CD14-positive monocyte (primary cell): ENCODE results near the gene ADORA2A. TPM values are rescaled to one million over a fixed set of nuclear protein-coding genes. Genes with fewer than 3 reads are reported as not detected.

ENCODE experiments used
- DNase-seq, 3 donors: peaks; one replicate each; pipeline ENCODE4 v3.0.0-alpha.2; 2011 to 2022
- H2AFZ ChIP-seq: 2 replicates; pipeline ENCODE4 v1.6.0; 2012; ENCODE audit warnings: mild to moderate bottlenecking, low read depth, low read length, inconsistent platforms; ENCODE audit not compliant: insufficient read depth, poor library complexity, severe bottlenecking
- H3K27ac ChIP-seq, 2 donors: 1 replicate in 1 of 2; 2 replicates in 1 of 2; pipeline ENCODE4 v1.5.1; 2012 to 2013; ENCODE audit warnings: low read length in 2 of 2, control low read depth in 1 of 2, inconsistent platforms in 1 of 2, low read depth in 1 of 2, mild to moderate bottlenecking in 1 of 2
- H3K27me3 ChIP-seq, 2 donors: one replicate each; pipeline versions ENCODE4 v1.6.0 to v1.6.1; 2011 to 2013; ENCODE audit warnings: low read length in 2 of 2; ENCODE audit not compliant: control insufficient read depth in 2 of 2, insufficient read depth in 2 of 2
- H3K36me3 ChIP-seq, 2 donors: replicated peaks in 1 of 2; 1 replicate in 1 of 2; 2 replicates in 1 of 2; pipeline versions ENCODE4 v1.5.1 to v1.6.1; 2012 to 2013; ENCODE audit warnings: low read length in 2 of 2, control low read depth in 1 of 2, inconsistent platforms in 1 of 2, mild to moderate bottlenecking in 1 of 2; ENCODE audit not compliant: insufficient read depth in 2 of 2, control insufficient read depth in 1 of 2
- H3K4me1 ChIP-seq, 2 donors: 1 replicate in 1 of 2; 2 replicates in 1 of 2; pipeline versions ENCODE4 v1.5.1 to v1.6.1; 2012 to 2013; ENCODE audit warnings: low read length in 2 of 2, control low read depth in 1 of 2, inconsistent platforms in 1 of 2, mild to moderate bottlenecking in 1 of 2, moderate library complexity in 1 of 2; ENCODE audit not compliant: insufficient read depth in 2 of 2, control insufficient read depth in 1 of 2
- H3K4me2 ChIP-seq: replicated peaks from 2 replicates; pipeline ENCODE3; 2012; ENCODE audit warnings: low read length, moderate library complexity, mild to moderate bottlenecking; ENCODE audit not compliant: poor library complexity, severe bottlenecking; ENCODE audit errors: extremely low read depth
- H3K4me3 ChIP-seq, 3 experiments: fragments of 200-600 bp in 1 of 3; sonication (generic) in 1 of 3; replicated peaks in 1 of 3; 1 replicate in 2 of 3; 2 replicates in 1 of 3; pipeline ENCODE4 v1.5.1; 2011 to 2013; ENCODE audit warnings: low read length in 3 of 3, mild to moderate bottlenecking in 3 of 3, control low read depth in 2 of 3, low read depth in 2 of 3, inconsistent platforms in 1 of 3, moderate library complexity in 1 of 3
- H3K79me2 ChIP-seq: 2 replicates; pipeline ENCODE4 v1.6.0; 2012; ENCODE audit warnings: mild to moderate bottlenecking, control low read depth, inconsistent platforms, low read length, moderate library complexity; ENCODE audit not compliant: insufficient read depth
- H3K9ac ChIP-seq: 2 replicates; pipeline ENCODE4 v1.6.0; 2017; ENCODE audit warnings: low read length, mild to moderate bottlenecking; ENCODE audit not compliant: insufficient read depth, poor library complexity, severe bottlenecking
- H3K9me3 ChIP-seq, 2 donors: replicated peaks in 1 of 2; 1 replicate in 1 of 2; 2 replicates in 1 of 2; pipeline versions ENCODE4 v1.5.1 to v1.6.1; 2012 to 2013; ENCODE audit warnings: low read length in 2 of 2, control low read depth in 1 of 2; ENCODE audit not compliant: control insufficient read depth in 1 of 2, insufficient read depth in 1 of 2
- H4K20me1 ChIP-seq: 2 replicates; pipeline ENCODE4 v1.6.0; 2012; ENCODE audit warnings: mild to moderate bottlenecking, low read length, control low read depth, moderate library complexity; ENCODE audit not compliant: insufficient read depth
- H3K27ac Mint-ChIP-seq, 7 donors: one replicate each; pipeline ENCODE4 v1.8.0; 2020; ENCODE audit warnings: mild to moderate bottlenecking in 7 of 7, mixed read lengths in 7 of 7, moderate library complexity in 6 of 7, inconsistent platforms in 2 of 7
- H3K27me3 Mint-ChIP-seq, 3 donors: one replicate each; pipeline ENCODE4 v1.8.0; 2021 to 2022; ENCODE audit warnings: low read depth in 3 of 3, mild to moderate bottlenecking in 3 of 3, mixed read lengths in 3 of 3, moderate library complexity in 3 of 3, inconsistent platforms in 1 of 3
- H3K36me3 Mint-ChIP-seq, 2 donors: one replicate each; pipeline ENCODE4 v1.8.0; 2020; ENCODE audit warnings: mixed read lengths in 2 of 2, inconsistent platforms in 1 of 2, mild to moderate bottlenecking in 1 of 2
- H3K4me1 Mint-ChIP-seq: one replicate; pipeline ENCODE4 v1.8.0; 2020; ENCODE audit warnings: mild to moderate bottlenecking, mixed read lengths
- H3K4me3 Mint-ChIP-seq, 2 donors: one replicate each; pipeline ENCODE4 v1.8.0; 2020; ENCODE audit warnings: mild to moderate bottlenecking in 2 of 2, mixed read lengths in 2 of 2, moderate library complexity in 1 of 2
- H3K9me3 Mint-ChIP-seq, 7 donors: one replicate each; pipeline ENCODE4 v1.8.0; 2020 to 2022; ENCODE audit warnings: mixed read lengths in 7 of 7, mild to moderate bottlenecking in 6 of 7, moderate library complexity in 6 of 7, inconsistent platforms in 2 of 7
- CTCF ChIP-seq: fragments of 200-600 bp; IDR thresholded peaks from one replicate; pipeline ENCODE4 v1.8.0; 2022; ENCODE audit warnings: antibody characterized with exemption, mild to moderate bottlenecking
- WGBS: methylation state at CpG from one replicate; pipeline ENCODE4 v1.1.5; 2013; ENCODE audit warnings: missing lambda C conversion rate; ENCODE audit not compliant: insufficient coverage; 5-methylcytosine and 5-hydroxymethylcytosine counted together
- intact Hi-C, 2 donors: fragments of 100-400 bp; cut with micrococcal nuclease; formaldehyde crosslinking; loops; one replicate each; pipeline versions ENCODE4 v1.15.0 to v1.15.1; 2023
- polyA plus RNA-seq, 3 donors: library from polyadenylated mRNA; depleted of rRNA in 1 of 3; unstranded in 2 of 3; stranded (reverse) in 1 of 3; fragments of 300-500 nt in 2 of 3; fragments of >200 nt in 1 of 3; fragmentation: Illumina TruSeq in 2 of 3; gene quantifications; 1 replicate in 2 of 3; 2 replicates in 1 of 3; pipeline ENCODE4 v1.2.3, GENCODE V29; 2012 to 2021

The ADORA2A gene
- polyA plus RNA-seq, 3 donors: 5.8 to 10.2 (median 6.5) TPM

- no peak overlapping the region for H3K27ac ChIP-seq
- Mint-ChIP-seq H3K4me3 (no peak overlapping the region), H3K4me1 (peaks cover 60% of the 10 kb centered on the region), H3K27me3 (peaks cover 0 to 8% (median 0%) of the 10 kb centered on the region in 3 donors), H3K9me3 (peaks cover 0 to 2% (median 2%) of the 10 kb centered on the region in 7 donors), H3K36me3 (peaks cover 39 to 54% of the 10 kb centered on the region in 2 donors), H3K27ac (peak overlapping the region in 1 of 7 donors; percentile 68)
- no peak overlapping the region for H3K4me2 ChIP-seq
- no peaks in the 10 kb centered on the region for H3K27me3 ChIP-seq
- H3K79me2 ChIP-seq: peaks cover 15% of the 10 kb centered on the region
- DNase-seq: no peak
- H3K9me3 ChIP-seq: peaks cover 0 to 2% of the 10 kb centered on the region in 2 donors
- TF ChIP-seq CTCF: no peak
- no peak overlapping the region for H3K4me3 ChIP-seq
- intact Hi-C loops: no loop called here
- no peak overlapping the region for H3K9ac ChIP-seq
- H4K20me1 ChIP-seq: no peaks in the 10 kb centered on the region
- H3K36me3 ChIP-seq: peaks cover 2 to 10% of the 10 kb centered on the region in 2 donors
- WGBS: 100% methylated on average over 2 of the region's 3 CpGs
- peaks cover 43 to 61% of the 10 kb centered on the region in 2 donors for H3K4me1 ChIP-seq
- H2AFZ ChIP-seq: no peak overlapping the region
Measured at GRCh38 chr22:24446260-24446611, 18.8 kb downstream of the ADORA2A start.

GRCh38 chr22:24450610-24451009, 23.2 kb downstream of the ADORA2A start:
- Histone ChIP-seq H3K4me1 (peaks cover 32 to 38% of the 10 kb centered on the region in 2 donors), H3K79me2 (no peaks in the 10 kb centered on the region), H3K36me3 (no peaks in the 10 kb centered on the region), H2AFZ (no peak overlapping the region), H3K9ac (no peak overlapping the region), H3K27me3 (no peaks in the 10 kb centered on the region), H4K20me1 (no peaks in the 10 kb centered on the region), H3K9me3 (peaks cover 4% of the 10 kb centered on the region in 2 donors), H3K4me2 (no peak overlapping the region), H3K27ac (no peak overlapping the region), H3K4me3 (no peak overlapping the region)
- H3K4me3 Mint-ChIP-seq: no peak overlapping the region
- H3K27ac Mint-ChIP-seq: peak overlapping the region in 2 of 7 donors; percentile 58 to 65
- intact Hi-C loops: no loop called here
- peaks cover 30% of the 10 kb centered on the region for H3K4me1 Mint-ChIP-seq
- no peak for TF ChIP-seq CTCF
- no peak for DNase-seq
- peaks cover 0 to 8% (median under 1%) of the 10 kb centered on the region in 3 donors for H3K27me3 Mint-ChIP-seq
- H3K9me3 Mint-ChIP-seq: peaks cover 2 to 7% (median 4%) of the 10 kb centered on the region in 7 donors
- H3K36me3 Mint-ChIP-seq: peaks cover 12 to 17% of the 10 kb centered on the region in 2 donors
- 13% methylated on average over 1 of the region's 1 CpG for WGBS
